Natural killer cell (primary cell): ENCODE measurements around the gene IRS1. TPM values are rescaled to one million over a fixed set of nuclear protein-coding genes. Genes with fewer than 3 reads are reported as not detected.
A peak's percentile ranks its signal among the peaks of the same experiment; 100 is the strongest.

Experiments used
- ATAC-seq, 3 donors: fragments of 150-1000 bp in 2 of 3; fragments of 200-7000 bp in 1 of 3; cut with Tn5 transposase; 1 replicate in 1 of 3; 2 replicates in 2 of 3; pipeline ENCODE4 v1.10.0; 2021; ENCODE audit warnings: mild to moderate bottlenecking in 2 of 3, moderate library complexity in 2 of 3
- DNase-seq, 2 donors: peaks; one replicate each; pipeline versions ENCODE4 v3.0.0 to v3.0.0-alpha.2; 2013 to 2021; ENCODE audit warnings: mixed read lengths in 1 of 2
- H3K27ac ChIP-seq: one replicate; pipeline ENCODE4 v1.5.1; 2013; ENCODE audit warnings: mild to moderate bottlenecking, low read length
- H3K27me3 ChIP-seq: one replicate; pipeline ENCODE4 v1.6.1; 2013; ENCODE audit warnings: low read length; ENCODE audit not compliant: control insufficient read depth, insufficient read depth
- H3K36me3 ChIP-seq: one replicate; pipeline ENCODE4 v1.6.1; 2013; ENCODE audit warnings: low read length; ENCODE audit not compliant: control insufficient read depth, insufficient read depth
- H3K4me1 ChIP-seq: one replicate; pipeline ENCODE4 v1.6.1; 2013; ENCODE audit warnings: low read length; ENCODE audit not compliant: control insufficient read depth, insufficient read depth
- H3K4me3 ChIP-seq: one replicate; pipeline ENCODE4 v1.5.1; 2013; ENCODE audit warnings: low read length
- H3K9me3 ChIP-seq: one replicate; pipeline ENCODE4 v1.6.1; 2013; ENCODE audit warnings: low read length; ENCODE audit not compliant: control insufficient read depth, insufficient read depth
- H3K27ac Mint-ChIP-seq, 2 donors: one replicate each; pipeline ENCODE4 v1.8.0; 2022; ENCODE audit warnings: mild to moderate bottlenecking in 2 of 2, mixed read lengths in 2 of 2, moderate library complexity in 1 of 2
- H3K27me3 Mint-ChIP-seq, 2 donors: one replicate each; pipeline ENCODE4 v1.8.0; 2022; ENCODE audit warnings: low read depth in 2 of 2, mixed read lengths in 2 of 2
- H3K36me3 Mint-ChIP-seq: one replicate; pipeline ENCODE4 v1.8.0; 2022; ENCODE audit warnings: mixed read lengths
- H3K4me1 Mint-ChIP-seq, 2 donors: one replicate each; pipeline ENCODE4 v1.8.0; 2022; ENCODE audit warnings: mixed read lengths in 2 of 2
- H3K4me3 Mint-ChIP-seq: one replicate; pipeline ENCODE4 v1.8.0; 2022; ENCODE audit warnings: mild to moderate bottlenecking, moderate library complexity, mixed read lengths
- H3K9me3 Mint-ChIP-seq, 2 donors: one replicate each; pipeline ENCODE4 v1.8.0; 2022; ENCODE audit warnings: mixed read lengths in 2 of 2
- WGBS: methylation state at CpG from one replicate; pipeline ENCODE4 v1.1.7; 2013; ENCODE audit warnings: missing lambda C conversion rate; ENCODE audit not compliant: insufficient coverage; 5-methylcytosine and 5-hydroxymethylcytosine counted together
- intact Hi-C: fragments of 100-400 bp; cut with micrococcal nuclease; formaldehyde crosslinking; loops from one replicate; pipeline ENCODE4 v1.14.2; 2022
- total RNA-seq, 4 donors: library from RNA; stranded (reverse); fragments of 120-200 nt in 1 of 4; gene quantifications; one replicate each; pipeline versions ENCODE4 v1.2.3 to v1.2.4, GENCODE V29; 2013 to 2022
- TF ChIP-seq, protein P1 (sequence below): fragments of 200-600 bp; IDR thresholded peaks from one replicate; pipeline ENCODE4 v1.8.0; 2022; ENCODE audit warnings: antibody characterized with exemption

Gene IRS1, protein sequence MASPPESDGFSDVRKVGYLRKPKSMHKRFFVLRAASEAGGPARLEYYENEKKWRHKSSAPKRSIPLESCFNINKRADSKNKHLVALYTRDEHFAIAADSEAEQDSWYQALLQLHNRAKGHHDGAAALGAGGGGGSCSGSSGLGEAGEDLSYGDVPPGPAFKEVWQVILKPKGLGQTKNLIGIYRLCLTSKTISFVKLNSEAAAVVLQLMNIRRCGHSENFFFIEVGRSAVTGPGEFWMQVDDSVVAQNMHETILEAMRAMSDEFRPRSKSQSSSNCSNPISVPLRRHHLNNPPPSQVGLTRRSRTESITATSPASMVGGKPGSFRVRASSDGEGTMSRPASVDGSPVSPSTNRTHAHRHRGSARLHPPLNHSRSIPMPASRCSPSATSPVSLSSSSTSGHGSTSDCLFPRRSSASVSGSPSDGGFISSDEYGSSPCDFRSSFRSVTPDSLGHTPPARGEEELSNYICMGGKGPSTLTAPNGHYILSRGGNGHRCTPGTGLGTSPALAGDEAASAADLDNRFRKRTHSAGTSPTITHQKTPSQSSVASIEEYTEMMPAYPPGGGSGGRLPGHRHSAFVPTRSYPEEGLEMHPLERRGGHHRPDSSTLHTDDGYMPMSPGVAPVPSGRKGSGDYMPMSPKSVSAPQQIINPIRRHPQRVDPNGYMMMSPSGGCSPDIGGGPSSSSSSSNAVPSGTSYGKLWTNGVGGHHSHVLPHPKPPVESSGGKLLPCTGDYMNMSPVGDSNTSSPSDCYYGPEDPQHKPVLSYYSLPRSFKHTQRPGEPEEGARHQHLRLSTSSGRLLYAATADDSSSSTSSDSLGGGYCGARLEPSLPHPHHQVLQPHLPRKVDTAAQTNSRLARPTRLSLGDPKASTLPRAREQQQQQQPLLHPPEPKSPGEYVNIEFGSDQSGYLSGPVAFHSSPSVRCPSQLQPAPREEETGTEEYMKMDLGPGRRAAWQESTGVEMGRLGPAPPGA (N-terminal part only)
- under 1 TPM; 0.09 to 0.55 (median 0.36) TPM for total RNA-seq
- 2.4 TPM for total RNA-seq (2013)

DNA sequence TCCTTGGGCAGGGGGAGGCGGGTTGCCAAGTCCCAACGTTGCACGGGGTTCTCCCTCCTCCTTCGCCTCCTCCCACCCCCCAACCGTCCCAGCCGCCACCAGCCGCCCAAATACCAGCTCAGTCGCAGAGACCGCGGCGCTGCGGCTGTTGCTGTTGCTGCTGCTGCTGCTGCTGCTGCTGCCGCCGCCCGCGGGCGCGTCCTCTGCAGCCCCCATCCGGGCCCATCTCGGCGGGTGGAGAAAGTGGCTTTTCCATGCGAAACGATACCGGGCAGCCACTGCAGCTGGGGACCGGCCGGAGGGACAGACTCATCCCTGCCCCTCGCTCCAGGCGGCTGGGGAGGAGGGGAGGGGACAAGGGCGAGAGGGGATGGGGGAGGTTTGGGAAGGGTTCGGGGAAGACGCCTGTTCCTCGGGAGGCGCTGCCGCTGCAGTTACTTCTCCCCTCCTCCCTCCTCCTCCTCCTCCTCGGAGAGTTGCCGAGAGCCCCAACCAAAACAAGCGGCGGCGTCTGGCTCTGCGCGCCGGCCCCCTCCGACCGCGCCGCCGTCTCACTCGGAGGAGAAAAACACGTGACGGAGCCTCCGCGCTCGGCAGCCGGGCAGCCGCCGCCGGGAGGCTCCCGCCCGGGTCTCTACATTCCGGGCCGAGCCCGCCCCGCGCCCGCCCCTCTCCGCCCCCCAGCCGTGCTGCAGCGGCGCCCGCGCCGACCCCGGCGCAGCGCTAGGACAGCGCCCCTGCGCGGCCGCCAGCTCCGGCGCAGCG lies at the start of gene IRS1:
TSS of gene IRS1 (minus strand) at position 610 of the 765 bp plus-strand sequence. CDS start 1,082 bp downstream, outside the sequence.
- intact Hi-C loops: no loop called here
- H3K27me3 ChIP-seq: peaks cover 36% of the 10 kb centered on the region
- H3K36me3 Mint-ChIP-seq: no peaks in the 10 kb centered on the region
- DNase-seq (peak; percentile 24 to 81), ATAC-seq (peak; percentile 47 to 66 (median 63))
- peaks cover 9 to 19% of the 10 kb centered on the region in 2 donors for H3K4me1 Mint-ChIP-seq
- H3K4me1 ChIP-seq: peaks cover 32% of the 10 kb centered on the region
- peak within 1 kb of the TSS; percentile 78 for H3K4me3 Mint-ChIP-seq
- no peaks in the 10 kb centered on the region for H3K9me3 ChIP-seq
- H3K27ac Mint-ChIP-seq: no peak within 1 kb of the TSS
- H3K27ac ChIP-seq: no peak within 1 kb of the TSS
- peak within 1 kb of the TSS; percentile 59 for H3K4me3 ChIP-seq
- peaks cover 42 to 51% of the 10 kb centered on the region in 2 donors for H3K27me3 Mint-ChIP-seq
- no peaks in the 10 kb centered on the region for H3K36me3 ChIP-seq
- WGBS: under 1% methylated on average over 80 of the region's 82 CpGs
- no peaks in the 10 kb centered on the region for H3K9me3 Mint-ChIP-seq
- TF ChIP-seq, protein P1, sequence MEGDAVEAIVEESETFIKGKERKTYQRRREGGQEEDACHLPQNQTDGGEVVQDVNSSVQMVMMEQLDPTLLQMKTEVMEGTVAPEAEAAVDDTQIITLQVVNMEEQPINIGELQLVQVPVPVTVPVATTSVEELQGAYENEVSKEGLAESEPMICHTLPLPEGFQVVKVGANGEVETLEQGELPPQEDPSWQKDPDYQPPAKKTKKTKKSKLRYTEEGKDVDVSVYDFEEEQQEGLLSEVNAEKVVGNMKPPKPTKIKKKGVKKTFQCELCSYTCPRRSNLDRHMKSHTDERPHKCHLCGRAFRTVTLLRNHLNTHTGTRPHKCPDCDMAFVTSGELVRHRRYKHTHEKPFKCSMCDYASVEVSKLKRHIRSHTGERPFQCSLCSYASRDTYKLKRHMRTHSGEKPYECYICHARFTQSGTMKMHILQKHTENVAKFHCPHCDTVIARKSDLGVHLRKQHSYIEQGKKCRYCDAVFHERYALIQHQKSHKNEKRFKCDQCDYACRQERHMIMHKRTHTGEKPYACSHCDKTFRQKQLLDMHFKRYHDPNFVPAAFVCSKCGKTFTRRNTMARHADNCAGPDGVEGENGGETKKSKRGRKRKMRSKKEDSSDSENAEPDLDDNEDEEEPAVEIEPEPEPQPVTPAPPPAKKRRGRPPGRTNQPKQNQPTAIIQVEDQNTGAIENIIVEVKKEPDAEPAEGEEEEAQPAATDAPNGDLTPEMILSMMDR: no peak

DNA sequence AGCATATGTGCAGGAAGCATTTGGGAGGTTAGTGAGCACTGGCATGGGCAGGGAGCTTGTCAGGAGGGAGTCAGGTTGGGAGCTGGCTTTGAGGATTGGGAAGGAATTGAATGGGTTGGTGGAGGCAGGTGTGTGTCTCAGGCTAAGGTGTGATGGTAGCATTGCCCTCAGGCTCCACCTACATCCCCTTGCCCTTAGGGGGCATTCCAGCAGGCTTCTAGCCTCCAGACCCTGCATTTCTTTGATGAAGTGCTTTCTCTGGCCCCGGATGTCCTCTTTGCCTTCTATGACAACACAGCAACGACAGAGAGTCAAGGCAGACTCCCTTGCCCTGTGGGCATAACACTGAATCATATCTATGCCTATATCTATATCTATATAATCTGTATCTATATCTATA lies 49.7 kb upstream of the IRS1 start:
- no peaks in the 10 kb centered on the region for H3K4me1 ChIP-seq
- H3K9me3 ChIP-seq: no peaks in the 10 kb centered on the region
- H3K27me3 ChIP-seq: no peaks in the 10 kb centered on the region
- no peaks in the 10 kb centered on the region for H3K36me3 ChIP-seq
- ATAC-seq (no peak), DNase-seq (no peak)
- no peak overlapping the region for H3K27ac ChIP-seq
- peaks cover 0 to 5% of the 10 kb centered on the region in 2 donors for H3K4me1 Mint-ChIP-seq
- H3K27ac Mint-ChIP-seq: no peak overlapping the region
- 100% methylated on average over 1 of the region's 2 CpGs for WGBS
- H3K27me3 Mint-ChIP-seq: no peaks in the 10 kb centered on the region
- TF ChIP-seq, protein P1: no peak
- intact Hi-C loops: no loop called here
- H3K9me3 Mint-ChIP-seq: no peaks in the 10 kb centered on the region
- H3K4me3 ChIP-seq: no peak overlapping the region
- no peaks in the 10 kb centered on the region for H3K36me3 Mint-ChIP-seq
- no peak overlapping the region for H3K4me3 Mint-ChIP-seq

DNA sequence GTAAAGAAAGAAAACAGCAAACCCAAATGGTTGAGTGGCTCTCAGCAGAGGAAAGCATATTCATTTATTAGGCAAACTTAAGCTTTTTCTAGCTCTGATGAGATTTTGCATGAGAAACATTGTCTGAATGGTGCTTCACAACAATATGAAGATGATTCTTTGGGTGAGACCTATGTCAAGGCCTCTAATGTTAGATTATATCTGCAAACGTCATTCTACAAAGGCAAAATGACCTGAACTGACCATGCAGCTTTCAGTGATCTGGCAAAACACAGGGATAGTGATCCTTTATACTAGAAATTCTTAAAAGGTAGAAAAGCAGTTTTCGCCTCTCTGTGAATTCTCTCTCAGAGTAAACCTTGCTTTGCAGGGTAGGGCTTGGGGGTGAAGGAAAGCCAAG lies 47.9 kb upstream of the IRS1 start:
- H3K4me1 ChIP-seq: no peaks in the 10 kb centered on the region
- intact Hi-C loops: no loop called here
- no peaks in the 10 kb centered on the region for H3K36me3 Mint-ChIP-seq
- H3K27me3 Mint-ChIP-seq: no peaks in the 10 kb centered on the region
- 95% methylated on average over 2 of the region's 2 CpGs for WGBS
- H3K27ac ChIP-seq: no peak overlapping the region
- no peak for ATAC-seq
- no peak for DNase-seq
- H3K9me3 ChIP-seq: no peaks in the 10 kb centered on the region
- H3K4me3 Mint-ChIP-seq: no peak overlapping the region
- H3K27me3 ChIP-seq: no peaks in the 10 kb centered on the region
- H3K4me3 ChIP-seq: no peak overlapping the region
- H3K27ac Mint-ChIP-seq: no peak overlapping the region
- no peaks in the 10 kb centered on the region for H3K36me3 ChIP-seq
- no peaks in the 10 kb centered on the region for H3K9me3 Mint-ChIP-seq
- H3K4me1 Mint-ChIP-seq: peaks cover 0 to 16% of the 10 kb centered on the region in 2 donors
- TF ChIP-seq, protein P1: no peak
